ENCODE results near the gene COMTD1.
"Not testable (repeated sequence)": the region's sequence is repeated elsewhere in the genome, so short reads cannot be mapped to it uniquely, and the experiment has no call there.

The COMTD1 gene

DNA sequence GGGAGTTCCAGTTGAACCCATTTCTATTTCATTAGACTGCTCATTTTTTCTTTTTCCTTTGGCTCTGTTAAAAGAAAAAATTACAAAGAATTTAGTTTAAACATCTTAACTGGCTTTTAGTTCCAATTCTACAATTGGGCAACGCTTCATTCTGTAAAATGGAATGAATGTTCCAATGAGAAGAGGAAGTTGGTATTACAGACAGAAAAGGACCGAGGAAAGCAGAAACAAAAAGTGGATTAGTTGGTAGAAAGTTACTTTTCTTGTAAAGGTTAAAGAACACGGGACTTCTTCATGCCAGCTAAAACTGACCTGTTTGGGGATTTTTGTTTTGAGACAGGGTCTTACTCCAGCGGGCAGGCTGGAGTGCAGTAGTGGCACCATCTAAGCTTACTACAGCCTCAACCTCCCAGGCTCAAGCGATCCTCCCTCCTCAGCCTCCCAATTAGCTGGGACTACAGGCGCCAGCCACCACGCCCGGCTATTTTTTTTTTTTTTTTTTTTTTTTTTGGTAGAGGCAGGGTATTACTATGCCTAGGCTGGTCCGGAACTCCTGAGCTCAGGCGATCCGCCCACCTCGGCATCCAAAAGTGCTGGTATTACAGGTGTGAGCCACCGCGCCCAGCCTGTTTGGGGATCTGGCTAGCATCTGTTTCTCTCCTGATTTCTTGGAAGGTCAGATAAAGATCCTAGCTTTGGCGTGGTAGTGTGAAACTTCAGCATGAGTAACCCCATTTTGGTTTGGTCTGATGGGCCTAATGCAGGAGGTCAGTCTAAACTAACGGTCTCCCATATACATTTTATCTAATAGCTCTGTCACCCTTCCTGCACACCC is 26.5 kb downstream of the COMTD1 start:
- DNase-seq (ENCODE audit: low read depth) = peak; percentile 39
- peak overlapping the region; percentile 83 for H3K4me3 ChIP-seq (ENCODE audit: low read depth, low read length)
- TF ChIP-seq MYC (IDR thresholded peaks at IDR 0.05; ENCODE audit: low read depth, low read length) (no peak), POLR2A (IDR thresholded peaks at IDR 0.05; ENCODE audit: extremely low read depth, insufficient read length) (no peak)
- TF ChIP-seq, protein P1, sequence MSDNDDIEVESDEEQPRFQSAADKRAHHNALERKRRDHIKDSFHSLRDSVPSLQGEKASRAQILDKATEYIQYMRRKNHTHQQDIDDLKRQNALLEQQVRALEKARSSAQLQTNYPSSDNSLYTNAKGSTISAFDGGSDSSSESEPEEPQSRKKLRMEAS (IDR thresholded peaks at IDR 0.05; ENCODE audit: low read depth, low read length) = no peak
- TF ChIP-seq, protein P2, sequence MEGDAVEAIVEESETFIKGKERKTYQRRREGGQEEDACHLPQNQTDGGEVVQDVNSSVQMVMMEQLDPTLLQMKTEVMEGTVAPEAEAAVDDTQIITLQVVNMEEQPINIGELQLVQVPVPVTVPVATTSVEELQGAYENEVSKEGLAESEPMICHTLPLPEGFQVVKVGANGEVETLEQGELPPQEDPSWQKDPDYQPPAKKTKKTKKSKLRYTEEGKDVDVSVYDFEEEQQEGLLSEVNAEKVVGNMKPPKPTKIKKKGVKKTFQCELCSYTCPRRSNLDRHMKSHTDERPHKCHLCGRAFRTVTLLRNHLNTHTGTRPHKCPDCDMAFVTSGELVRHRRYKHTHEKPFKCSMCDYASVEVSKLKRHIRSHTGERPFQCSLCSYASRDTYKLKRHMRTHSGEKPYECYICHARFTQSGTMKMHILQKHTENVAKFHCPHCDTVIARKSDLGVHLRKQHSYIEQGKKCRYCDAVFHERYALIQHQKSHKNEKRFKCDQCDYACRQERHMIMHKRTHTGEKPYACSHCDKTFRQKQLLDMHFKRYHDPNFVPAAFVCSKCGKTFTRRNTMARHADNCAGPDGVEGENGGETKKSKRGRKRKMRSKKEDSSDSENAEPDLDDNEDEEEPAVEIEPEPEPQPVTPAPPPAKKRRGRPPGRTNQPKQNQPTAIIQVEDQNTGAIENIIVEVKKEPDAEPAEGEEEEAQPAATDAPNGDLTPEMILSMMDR (IDR thresholded peaks at IDR 0.05; ENCODE audit: low read depth, low read length) = no peak

DNA sequence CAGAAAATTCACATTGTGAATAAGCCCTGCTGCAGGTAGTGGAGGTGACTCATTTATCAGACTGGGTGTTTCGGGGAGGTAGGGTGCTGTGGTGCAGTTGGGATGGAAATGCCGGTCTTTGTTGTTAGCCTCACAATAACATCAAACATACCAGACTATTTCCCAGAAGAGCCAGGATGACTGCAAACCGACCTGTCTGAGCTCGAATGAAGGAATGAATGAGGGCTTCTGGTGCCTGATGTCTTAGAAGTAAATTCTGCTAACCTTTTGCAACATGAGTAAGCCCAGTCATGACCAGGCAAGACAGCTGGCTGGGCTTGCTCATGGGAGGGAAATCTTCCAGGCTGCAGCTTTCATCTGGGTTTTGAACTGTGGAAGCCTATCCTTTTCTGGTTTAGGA is 27.6 kb downstream of the COMTD1 start:
- TF ChIP-seq, protein P2 (IDR thresholded peaks at IDR 0.05; ENCODE audit: low read depth, low read length) = no peak
- TF ChIP-seq POLR2A (IDR thresholded peaks at IDR 0.05; ENCODE audit: extremely low read depth, insufficient read length) (no peak), MYC (IDR thresholded peaks at IDR 0.05; ENCODE audit: low read depth, low read length) (no peak)
- TF ChIP-seq, protein P1 (IDR thresholded peaks at IDR 0.05; ENCODE audit: low read depth, low read length) = no peak
- DNase-seq (ENCODE audit: low read depth) = no peak
- no peak overlapping the region for H3K4me3 ChIP-seq (ENCODE audit: low read depth, low read length)

DNA sequence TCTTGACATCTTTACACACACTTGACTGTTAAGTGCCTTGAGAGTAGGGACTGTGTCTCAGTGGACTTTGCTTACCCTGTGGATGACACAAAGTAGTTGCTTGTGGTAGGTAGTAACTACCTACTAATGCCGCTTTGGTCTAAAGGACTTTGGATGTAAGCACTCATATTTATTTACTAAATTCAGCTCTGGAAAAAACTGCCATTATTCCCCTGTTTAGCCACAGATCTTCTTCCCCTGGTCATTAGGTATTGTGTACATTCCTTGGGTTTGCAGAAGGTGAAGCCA is 28.0 kb downstream of the COMTD1 start:
- TF ChIP-seq, protein P2 (IDR thresholded peaks at IDR 0.05; ENCODE audit: low read depth, low read length) = no peak
- TF ChIP-seq MYC (IDR thresholded peaks at IDR 0.05; ENCODE audit: low read depth, low read length) (no peak), POLR2A (IDR thresholded peaks at IDR 0.05; ENCODE audit: extremely low read depth, insufficient read length) (no peak)
- TF ChIP-seq, protein P1 (IDR thresholded peaks at IDR 0.05; ENCODE audit: low read depth, low read length) = no peak
- no peak for DNase-seq (ENCODE audit: low read depth)
- H3K4me3 ChIP-seq (ENCODE audit: low read depth, low read length) = no peak overlapping the region

DNA sequence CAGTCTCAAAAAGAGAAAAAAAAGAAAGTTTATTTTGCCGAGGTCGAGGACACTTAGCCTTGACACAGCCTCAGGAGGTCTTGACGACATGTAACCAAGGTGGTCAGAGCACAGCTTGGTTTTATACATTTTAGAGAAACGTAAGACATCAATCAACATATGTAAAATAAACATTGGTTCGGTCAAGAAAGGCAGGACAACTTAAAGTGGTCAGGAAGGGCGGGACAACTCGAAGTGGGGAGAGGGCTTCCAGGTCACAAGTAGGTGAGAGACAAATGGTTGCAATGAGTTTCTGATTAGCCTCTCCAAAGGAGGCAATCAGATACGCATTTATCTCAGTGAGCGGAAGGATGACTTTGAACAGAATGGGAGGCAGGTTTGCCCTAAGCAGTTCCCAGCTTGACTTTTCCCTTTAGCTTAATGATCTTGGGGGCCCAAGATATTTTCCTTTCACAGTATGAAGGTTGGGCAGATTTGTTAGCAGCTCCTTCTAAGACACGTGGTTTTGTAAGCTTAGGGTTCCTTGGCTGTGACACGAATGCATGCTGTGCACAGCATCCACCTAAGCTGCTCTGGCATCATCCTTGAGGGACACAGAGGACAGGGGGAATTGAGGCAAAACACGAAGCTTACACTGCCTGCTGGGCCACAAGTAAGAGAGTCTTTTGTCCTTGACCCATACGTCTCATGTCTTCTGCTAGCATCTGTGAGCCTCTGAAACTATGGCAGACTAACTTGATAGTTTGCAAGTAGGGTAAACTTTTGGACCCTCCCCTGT is 28.5 kb downstream of the COMTD1 start:
- no peak overlapping the region for H3K4me3 ChIP-seq (ENCODE audit: low read depth, low read length)
- TF ChIP-seq POLR2A (IDR thresholded peaks at IDR 0.05; ENCODE audit: extremely low read depth, insufficient read length) (no peak), MYC (IDR thresholded peaks at IDR 0.05; ENCODE audit: low read depth, low read length) (no peak)
- TF ChIP-seq, protein P2 (IDR thresholded peaks at IDR 0.05; ENCODE audit: low read depth, low read length) = no peak
- TF ChIP-seq, protein P1 (IDR thresholded peaks at IDR 0.05; ENCODE audit: low read depth, low read length) = no peak
- DNase-seq (ENCODE audit: low read depth) = no peak

DNA sequence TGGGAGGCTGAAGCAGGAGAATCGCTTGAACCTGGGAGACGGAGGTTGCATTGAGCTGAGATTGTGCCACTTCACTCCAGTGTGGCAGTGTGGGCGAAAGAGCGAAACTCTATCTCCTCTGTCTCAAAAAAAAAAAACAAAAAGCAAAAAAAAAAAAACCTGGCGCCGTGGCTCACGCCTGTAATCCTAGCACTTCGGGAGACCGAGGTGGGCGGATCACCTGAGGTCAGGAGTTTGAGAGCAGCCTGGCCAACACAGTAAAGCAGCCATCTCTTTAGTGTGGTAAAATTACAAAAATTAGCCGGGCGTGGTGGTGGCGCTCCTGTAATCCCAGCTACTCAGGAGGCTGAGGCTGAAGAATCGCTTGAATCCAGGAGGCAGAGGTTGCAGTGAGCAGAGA is 29.1 kb downstream of the COMTD1 start:
- not testable (repeated sequence) for H3K4me3 ChIP-seq (ENCODE audit: low read depth, low read length); DNase-seq (ENCODE audit: low read depth)

DNA sequence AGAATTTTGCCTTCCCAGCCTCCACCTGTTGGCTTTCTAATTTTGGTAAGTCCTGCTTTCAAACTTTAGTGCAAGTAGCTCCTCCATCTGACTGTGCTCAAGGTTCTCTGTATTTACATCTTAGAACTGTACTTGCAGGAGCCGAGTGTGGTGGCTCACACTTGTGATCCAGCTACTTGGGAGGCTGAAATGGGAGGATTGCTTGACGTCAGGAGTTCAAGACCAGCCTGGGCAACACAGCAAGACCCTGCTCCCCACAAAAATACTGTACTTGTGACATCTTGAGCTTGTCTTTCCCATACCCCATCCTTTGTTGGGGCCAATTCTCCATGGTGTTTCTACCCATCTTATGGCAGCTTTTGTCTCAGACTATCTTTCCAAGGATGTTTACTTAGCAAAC is 29.8 kb downstream of the COMTD1 start:
- H3K4me3 ChIP-seq (ENCODE audit: low read depth, low read length) = no peak overlapping the region
- TF ChIP-seq, protein P2 (IDR thresholded peaks at IDR 0.05; ENCODE audit: low read depth, low read length) = no peak
- TF ChIP-seq POLR2A (IDR thresholded peaks at IDR 0.05; ENCODE audit: extremely low read depth, insufficient read length) (no peak), MYC (IDR thresholded peaks at IDR 0.05; ENCODE audit: low read depth, low read length) (no peak)
- TF ChIP-seq, protein P1 (IDR thresholded peaks at IDR 0.05; ENCODE audit: low read depth, low read length) = no peak
- DNase-seq (ENCODE audit: low read depth) = no peak

Measured in NB4 (cell line).